Colonic mucosa (tissue), 4 donors: ENCODE measurements around the gene ZNF397. TPM values are rescaled to one million over a fixed set of nuclear protein-coding genes. Genes with fewer than 3 reads are reported as not detected.

Experiments
- DNase-seq: peaks from one replicate; pipeline ENCODE4 v3.0.0-alpha.2; 2020
- H3K27ac ChIP-seq: fragments of 200-600 bp; one replicate; pipeline ENCODE4 v1.8.0; 2021
- H3K27me3 ChIP-seq: fragments of 200-600 bp; one replicate; pipeline ENCODE4 v1.8.0; 2021
- H3K36me3 ChIP-seq: fragments of 200-600 bp; one replicate; pipeline ENCODE4 v1.8.0; 2021
- H3K4me1 ChIP-seq: fragments of 200-600 bp; one replicate; pipeline ENCODE4 v1.8.0; 2021; ENCODE audit warnings: mild to moderate bottlenecking
- H3K4me3 ChIP-seq: fragments of 200-600 bp; one replicate; pipeline ENCODE4 v1.8.0; 2021
- H3K9ac ChIP-seq, 2 donors: one replicate each; pipeline ENCODE4 v1.7.0; 2013; ENCODE audit warnings: control low read depth in 2 of 2, low read depth in 2 of 2, low read length in 2 of 2
- H3K9me3 ChIP-seq: fragments of 200-600 bp; one replicate; pipeline ENCODE4 v1.8.0; 2021
- intact Hi-C: fragments of 100-400 bp; cut with DNase I; formaldehyde crosslinking; loops from one replicate; pipeline ENCODE4 v1.14.1; 2022
- total RNA-seq, 2 donors: library from RNA; stranded (reverse); fragmentation: NEBNext Ultra II Directional in 1 of 2; extraction: Animal tissue kit (Norgen Biotek cat#: 25700) in 1 of 2; gene quantifications; one replicate each; pipeline ENCODE4 v1.2.1, GENCODE V29; 2021
- TF ChIP-seq, protein P1 (sequence below): fragments of 200-600 bp; IDR thresholded peaks from one replicate; pipeline ENCODE4 v1.8.0; 2022; ENCODE audit warnings: antibody characterized with exemption, mild to moderate bottlenecking
- donor health status: healthy.
- donor health status: DM: no; HTN: no; CAD: no.
- donor health status: DM: no; HTN: no; CAD: no.

Gene ZNF397
- total RNA-seq, 2 donors from 2014 or later: 22.7 to 25.2 TPM

DNA sequence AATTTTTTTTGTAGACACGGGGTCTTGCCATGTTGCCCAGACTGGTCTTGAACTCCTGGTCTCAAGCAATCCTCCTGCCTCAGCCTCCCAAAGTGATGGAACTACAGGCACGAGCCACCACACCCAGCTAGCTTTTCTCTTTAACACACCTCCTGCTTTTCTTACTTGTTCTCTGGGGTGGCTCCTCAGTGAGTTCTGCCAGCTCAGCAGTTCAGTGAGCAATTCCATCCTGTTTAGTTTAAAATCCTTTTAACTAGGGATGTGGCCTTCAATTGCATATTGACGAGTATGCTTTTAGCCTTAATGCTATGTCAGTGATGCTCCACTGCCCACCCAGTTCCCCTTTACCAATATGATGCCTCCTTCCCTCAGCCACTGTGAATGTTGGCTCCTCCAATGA lies 16.1 kb downstream of the ZNF397 start:
- intact Hi-C loops: no loop called here
- no peaks in the 10 kb centered on the region for H3K4me1 ChIP-seq
- no peaks in the 10 kb centered on the region for H3K9me3 ChIP-seq
- H3K27ac ChIP-seq: no peak overlapping the region
- TF ChIP-seq, protein P1, sequence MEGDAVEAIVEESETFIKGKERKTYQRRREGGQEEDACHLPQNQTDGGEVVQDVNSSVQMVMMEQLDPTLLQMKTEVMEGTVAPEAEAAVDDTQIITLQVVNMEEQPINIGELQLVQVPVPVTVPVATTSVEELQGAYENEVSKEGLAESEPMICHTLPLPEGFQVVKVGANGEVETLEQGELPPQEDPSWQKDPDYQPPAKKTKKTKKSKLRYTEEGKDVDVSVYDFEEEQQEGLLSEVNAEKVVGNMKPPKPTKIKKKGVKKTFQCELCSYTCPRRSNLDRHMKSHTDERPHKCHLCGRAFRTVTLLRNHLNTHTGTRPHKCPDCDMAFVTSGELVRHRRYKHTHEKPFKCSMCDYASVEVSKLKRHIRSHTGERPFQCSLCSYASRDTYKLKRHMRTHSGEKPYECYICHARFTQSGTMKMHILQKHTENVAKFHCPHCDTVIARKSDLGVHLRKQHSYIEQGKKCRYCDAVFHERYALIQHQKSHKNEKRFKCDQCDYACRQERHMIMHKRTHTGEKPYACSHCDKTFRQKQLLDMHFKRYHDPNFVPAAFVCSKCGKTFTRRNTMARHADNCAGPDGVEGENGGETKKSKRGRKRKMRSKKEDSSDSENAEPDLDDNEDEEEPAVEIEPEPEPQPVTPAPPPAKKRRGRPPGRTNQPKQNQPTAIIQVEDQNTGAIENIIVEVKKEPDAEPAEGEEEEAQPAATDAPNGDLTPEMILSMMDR: no peak
- no peak overlapping the region for H3K4me3 ChIP-seq
- no peak overlapping the region for H3K9ac ChIP-seq
- DNase-seq: no peak
- peaks cover 4% of the 10 kb centered on the region for H3K36me3 ChIP-seq
- no peaks in the 10 kb centered on the region for H3K27me3 ChIP-seq

DNA sequence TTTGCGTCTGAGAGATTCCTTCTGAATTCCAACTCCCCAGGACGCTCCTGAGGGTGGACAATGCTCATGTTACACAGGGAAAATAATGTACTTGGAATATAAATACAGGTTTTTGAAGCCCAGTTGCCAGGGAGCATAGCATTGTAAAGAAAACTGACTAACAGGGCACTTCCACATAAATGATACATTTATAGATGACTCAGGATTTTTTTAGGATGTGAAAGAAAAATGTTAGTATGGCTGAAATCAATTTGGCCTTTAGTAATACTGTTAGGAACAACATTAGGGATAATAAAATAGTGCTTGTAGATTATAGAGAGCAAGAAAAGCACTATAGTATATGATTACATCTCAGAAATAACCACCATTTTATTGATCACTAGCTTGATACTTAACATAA lies 23.6 kb downstream of the ZNF397 start:
- Histone ChIP-seq H3K27me3 (no peaks in the 10 kb centered on the region), H3K27ac (no peak overlapping the region), H3K9ac (no peak overlapping the region), H3K36me3 (no peaks in the 10 kb centered on the region), H3K4me1 (no peaks in the 10 kb centered on the region), H3K9me3 (no peaks in the 10 kb centered on the region), H3K4me3 (no peak overlapping the region)
- intact Hi-C loops: no loop called here
- TF ChIP-seq, protein P1: no peak
- no peak for DNase-seq

DNA sequence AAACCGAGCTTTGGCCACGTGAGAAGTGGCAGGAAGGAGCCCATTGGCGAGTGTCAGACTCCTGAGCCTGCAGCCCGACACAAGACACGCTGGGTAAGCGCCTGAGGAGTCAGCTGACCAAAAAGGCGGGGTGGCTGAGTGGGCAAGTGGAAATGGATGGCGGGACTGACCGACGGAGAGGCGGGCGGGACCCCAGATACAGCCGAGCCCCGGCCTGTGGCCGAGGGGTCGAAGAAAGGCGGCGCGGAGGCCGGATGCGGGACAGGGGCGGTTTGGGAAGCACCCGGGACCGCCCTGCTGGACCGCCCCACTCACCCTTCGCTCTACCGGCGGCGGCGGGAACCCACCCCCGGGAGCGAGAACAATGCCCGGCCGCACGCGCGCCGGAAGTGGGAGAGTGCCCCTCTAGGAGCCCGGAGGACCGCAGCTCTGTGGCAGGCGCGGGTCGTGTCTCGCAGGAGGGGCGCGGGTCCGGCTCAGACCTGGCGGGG lies 26.4 kb downstream of the ZNF397 start:
- Histone ChIP-seq H3K4me3 (peak overlapping the region; percentile 56), H3K9me3 (no peaks in the 10 kb centered on the region), H3K36me3 (no peaks in the 10 kb centered on the region), H3K9ac (peak overlapping the region; percentile 51 to 76), H3K27ac (peak overlapping the region; percentile 37), H3K27me3 (no peaks in the 10 kb centered on the region), H3K4me1 (no peaks in the 10 kb centered on the region)
- TF ChIP-seq, protein P1: no peak
- DNase-seq: peak; percentile 69
- intact Hi-C loops: no loop called here

DNA sequence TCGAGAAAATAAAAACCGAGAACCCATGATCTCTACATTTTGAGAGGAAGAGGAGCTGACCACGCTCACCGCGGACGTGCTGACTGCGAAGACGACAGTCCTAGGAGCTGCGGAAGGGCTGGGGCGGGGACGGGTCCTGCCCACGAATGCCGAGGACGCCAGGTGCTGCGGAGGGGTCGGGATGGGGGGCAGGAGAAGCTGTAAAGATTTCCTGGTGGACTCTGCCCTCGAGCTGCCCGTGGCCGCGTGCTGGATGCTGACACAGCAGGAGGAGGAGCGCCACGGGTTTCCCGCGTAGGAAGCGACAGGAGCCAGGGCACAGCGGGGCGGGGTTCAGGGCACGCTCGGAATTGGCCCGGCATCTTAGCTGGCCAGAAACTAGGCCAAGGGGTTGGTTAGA lies 27.0 kb downstream of the ZNF397 start:
- H3K27me3 ChIP-seq: no peaks in the 10 kb centered on the region
- no peaks in the 10 kb centered on the region for H3K9me3 ChIP-seq
- H3K27ac ChIP-seq: peak overlapping the region; percentile 37
- TF ChIP-seq, protein P1: no peak
- H3K4me3 ChIP-seq: peak overlapping the region; percentile 56
- no peak overlapping the region for H3K9ac ChIP-seq
- no peaks in the 10 kb centered on the region for H3K4me1 ChIP-seq
- DNase-seq: peak; percentile 40
- intact Hi-C loops: no loop called here
- no peaks in the 10 kb centered on the region for H3K36me3 ChIP-seq

DNA sequence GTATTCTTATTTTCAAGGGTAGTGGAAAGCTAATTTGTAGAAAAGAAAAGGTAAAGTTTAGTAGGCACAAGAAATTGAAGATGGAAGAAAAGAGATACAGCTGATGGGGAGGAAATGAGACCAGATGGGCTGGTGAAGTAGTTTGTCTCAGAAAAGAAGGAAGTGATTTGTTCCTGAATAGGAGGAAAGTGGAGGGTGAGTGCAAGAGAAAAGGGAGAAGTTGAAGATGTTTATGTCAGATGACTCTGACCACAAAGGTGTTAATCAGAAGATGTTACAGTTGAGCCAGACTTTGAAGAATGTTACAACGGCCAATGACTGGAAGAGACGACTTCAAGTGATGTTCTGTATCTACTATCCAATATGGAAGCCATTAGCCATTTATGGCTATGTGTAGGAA lies 28.0 kb downstream of the ZNF397 start:
- intact Hi-C loops: no loop called here
- Histone ChIP-seq H3K27me3 (no peaks in the 10 kb centered on the region), H3K36me3 (no peaks in the 10 kb centered on the region), H3K27ac (no peak overlapping the region), H3K4me1 (no peaks in the 10 kb centered on the region), H3K9ac (no peak overlapping the region), H3K9me3 (no peaks in the 10 kb centered on the region), H3K4me3 (no peak overlapping the region)
- TF ChIP-seq, protein P1: no peak
- no peak for DNase-seq

DNA sequence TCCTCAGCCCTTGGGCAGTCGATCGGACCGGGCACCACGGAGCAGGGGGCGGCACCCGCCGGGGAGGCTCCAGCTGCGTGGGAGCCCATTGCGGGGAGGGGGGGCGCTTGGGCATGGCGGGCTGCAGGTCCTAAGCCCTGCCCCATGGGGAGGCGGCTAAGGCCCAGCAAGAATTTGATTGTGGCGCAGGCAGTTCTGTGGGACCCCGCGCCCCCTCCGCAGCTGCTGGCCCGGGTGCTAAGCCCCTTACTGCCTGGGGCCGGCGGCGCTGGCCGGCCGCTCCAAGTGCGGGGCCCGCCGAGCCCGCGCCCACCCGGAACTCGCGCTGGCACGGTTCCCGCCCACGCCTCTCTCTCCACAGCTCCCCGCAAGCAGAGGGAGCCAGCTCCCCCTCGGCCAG lies 30.8 kb downstream of the ZNF397 start:
- TF ChIP-seq, protein P1: no peak
- DNase-seq: no peak
- no peak overlapping the region for H3K27ac ChIP-seq
- H3K27me3 ChIP-seq: no peaks in the 10 kb centered on the region
- H3K4me1 ChIP-seq: no peaks in the 10 kb centered on the region
- no peaks in the 10 kb centered on the region for H3K9me3 ChIP-seq
- no peak overlapping the region for H3K9ac ChIP-seq
- no peak overlapping the region for H3K4me3 ChIP-seq
- intact Hi-C loops: no loop called here
- H3K36me3 ChIP-seq: no peaks in the 10 kb centered on the region
